Activated CD8-positive, alpha-beta memory T cell treated with anti-CD3 and anti-CD28 coated beads, Interleukin-2, amount 50 U/mL, for 48 hours (primary cell): ENCODE data around the gene CAMTA1.

ENCODE experiments used
- DNase-seq: peaks from one replicate; pipeline ENCODE4 v3.0.0-alpha.2; 2020

The CAMTA1 gene

DNA sequence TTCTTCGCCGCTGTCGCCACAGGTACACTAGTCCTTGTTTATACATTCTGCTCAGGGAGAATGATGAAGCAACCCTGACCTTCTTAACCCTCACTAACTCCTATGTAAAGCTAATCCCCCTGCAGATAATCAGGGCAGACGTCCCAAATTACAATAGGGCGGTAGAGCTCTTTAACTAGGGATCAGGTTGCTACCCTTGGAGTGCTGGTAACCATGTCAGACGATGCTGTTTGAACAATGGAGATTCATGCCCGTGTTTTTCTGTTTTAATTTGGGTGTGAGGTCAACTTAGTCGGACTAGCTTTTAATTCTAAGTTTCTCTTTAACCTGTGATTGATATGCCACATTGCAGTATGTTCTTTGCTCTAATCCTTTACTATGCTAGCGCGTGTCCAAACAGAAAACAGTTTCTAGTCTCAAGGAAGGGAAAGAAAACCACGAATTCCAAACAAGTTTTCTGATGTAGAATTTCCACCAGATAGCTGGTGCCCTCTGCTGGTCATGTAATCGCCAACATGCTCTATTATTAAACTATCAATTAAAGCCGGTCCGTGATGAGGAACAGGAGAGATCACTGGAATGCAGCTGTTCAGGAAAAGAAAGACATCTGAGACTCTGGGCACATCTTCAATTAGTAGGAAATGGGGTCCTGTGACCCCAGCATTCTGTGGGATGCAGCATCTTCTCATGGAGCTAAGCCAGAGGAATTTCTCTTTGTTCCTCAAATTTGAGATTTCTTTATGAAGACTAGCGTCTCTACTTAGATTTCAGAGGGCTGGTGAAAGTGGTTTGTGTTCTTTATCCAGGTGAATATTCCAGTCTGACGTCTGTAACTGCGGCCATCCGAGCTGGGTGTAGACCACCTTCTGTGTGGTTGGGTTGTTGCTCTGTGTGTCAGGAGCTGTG, 967.5 kb downstream of the CAMTA1 start:
- no peak for DNase-seq

DNA sequence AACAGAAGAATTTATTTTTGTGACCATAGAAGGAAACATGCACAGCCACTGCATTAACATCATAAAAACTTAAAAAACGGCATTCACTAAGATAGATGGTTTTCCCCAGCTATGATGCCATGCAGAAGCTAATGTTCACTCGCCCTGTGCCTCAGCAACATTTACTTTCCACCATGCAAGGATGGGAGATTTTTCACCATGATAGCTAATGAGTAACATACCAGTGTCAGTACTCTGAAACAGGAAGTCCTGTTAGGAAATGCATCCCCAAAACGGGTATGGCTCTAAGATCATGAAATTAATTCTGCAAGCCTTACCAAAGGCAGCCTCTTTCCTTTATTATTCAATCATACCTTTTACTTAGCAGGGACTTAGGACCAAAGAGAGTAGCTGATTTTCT, 968.4 kb downstream of the CAMTA1 start:
- no peak for DNase-seq

DNA sequence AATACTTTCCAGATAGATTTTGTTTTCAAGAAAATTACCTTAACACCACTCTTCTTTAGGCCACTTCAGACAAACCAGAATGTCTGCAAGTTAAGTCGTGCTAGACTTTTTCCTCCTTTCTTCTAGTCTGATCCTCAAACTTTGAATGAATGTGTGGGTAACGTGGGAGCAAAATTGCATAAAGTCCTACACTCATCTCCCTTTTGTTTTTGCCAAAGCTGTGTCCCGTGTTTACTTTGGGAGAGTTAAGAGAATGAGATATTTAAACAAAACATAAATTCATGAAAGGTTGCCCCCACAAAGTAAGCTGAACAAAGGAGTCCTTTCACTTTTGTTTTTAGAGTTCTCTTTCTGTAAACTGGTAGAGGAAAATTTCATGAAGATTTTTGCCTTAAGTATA, 969.0 kb downstream of the CAMTA1 start:
- no peak for DNase-seq

DNA sequence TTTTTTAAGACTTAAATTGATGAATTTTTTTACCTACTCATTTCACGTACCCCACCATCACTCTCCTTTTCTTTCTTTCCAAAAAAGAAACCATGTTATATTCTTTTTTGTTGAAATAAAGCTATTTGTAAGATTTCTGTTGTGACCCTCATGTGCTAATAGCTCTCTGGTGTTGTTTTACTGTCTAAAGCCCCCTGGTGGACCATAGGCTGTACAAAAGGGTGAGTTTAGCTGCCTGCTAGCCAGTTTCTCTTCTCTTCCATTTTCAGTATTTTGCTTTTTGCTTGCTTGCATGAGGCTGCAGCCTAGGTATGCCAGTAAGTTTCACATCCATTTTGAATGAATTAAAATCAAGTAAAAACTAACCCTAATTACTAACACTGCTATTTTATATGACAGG, 970.2 kb downstream of the CAMTA1 start:
- DNase-seq = no peak

DNA sequence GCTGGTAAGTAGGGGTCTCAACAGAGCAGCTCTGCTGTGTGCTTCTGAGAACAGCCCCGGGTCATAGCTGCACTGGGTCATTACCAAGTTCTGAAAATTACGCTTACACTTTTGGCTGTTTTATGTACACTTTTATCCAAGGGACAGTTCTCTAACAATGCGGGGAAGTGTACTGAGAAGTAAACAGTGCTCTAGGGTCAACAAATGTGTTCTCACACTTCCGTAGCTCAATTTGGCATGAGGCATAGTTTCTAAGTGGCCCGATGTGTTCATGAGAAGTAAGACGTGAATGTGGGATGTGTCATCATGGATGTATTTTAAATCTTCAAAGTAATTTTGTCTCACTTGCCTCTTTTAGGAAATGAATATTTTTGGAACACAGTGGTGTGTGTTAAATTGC, 975.0 kb downstream of the CAMTA1 start:
- DNase-seq = no peak

DNA sequence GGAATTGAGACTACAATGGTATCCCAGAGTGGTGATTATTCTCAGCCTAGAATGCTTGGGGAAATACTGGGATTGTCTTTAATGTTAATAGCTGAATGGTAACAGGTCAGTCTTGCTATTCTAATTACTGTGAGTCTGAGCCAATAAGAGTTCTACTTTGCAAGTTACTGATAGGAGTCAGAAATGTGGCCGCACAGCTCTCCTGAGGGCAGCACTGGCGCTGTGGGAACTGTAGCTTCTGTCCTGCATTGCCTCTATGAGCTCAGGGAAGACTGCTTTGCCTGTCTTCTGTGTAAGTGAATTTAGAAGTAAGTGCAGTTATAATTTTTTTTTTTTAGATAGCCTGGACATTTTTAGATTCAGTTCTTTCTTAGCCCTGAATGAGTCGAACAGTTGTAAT, 975.8 kb downstream of the CAMTA1 start:
- no peak for DNase-seq

DNA sequence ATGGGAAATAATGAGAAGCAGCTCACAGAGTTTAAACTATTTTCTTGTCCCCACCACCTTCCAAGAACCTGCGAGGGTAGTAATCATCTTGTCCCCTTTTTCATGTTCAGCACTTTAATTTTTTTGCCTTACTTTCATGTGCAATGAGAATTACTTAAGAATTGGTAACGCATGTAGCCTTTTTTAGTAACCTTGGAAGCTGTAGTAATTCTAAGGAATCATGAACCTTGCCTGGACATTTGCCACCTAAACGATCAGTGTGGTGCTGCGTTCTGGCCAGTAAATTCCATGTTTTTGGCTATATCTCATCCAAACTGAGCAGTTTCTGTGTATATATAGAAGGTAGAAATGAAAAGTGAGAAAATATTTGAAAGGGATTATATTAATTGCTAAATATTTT, 981.9 kb downstream of the CAMTA1 start:
- DNase-seq = no peak

DNA sequence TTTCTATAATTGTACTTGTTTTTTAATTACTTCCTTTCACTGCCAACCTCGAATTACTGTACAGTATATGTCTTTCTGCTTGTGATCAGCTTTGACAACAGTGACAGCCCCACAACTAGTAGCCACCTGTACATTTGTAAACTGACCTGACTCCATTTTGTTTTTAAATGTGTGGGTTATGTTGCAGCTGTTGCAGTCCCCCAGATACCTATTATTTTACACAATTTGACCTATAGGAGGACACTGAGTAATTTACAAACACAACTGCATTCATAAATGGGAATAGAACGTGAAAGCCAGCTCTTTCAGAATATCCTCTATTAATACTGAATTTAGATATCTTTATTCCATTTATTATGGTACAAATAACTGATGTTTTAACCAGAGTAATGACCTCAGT, 983.3 kb downstream of the CAMTA1 start:
- no peak for DNase-seq

DNA sequence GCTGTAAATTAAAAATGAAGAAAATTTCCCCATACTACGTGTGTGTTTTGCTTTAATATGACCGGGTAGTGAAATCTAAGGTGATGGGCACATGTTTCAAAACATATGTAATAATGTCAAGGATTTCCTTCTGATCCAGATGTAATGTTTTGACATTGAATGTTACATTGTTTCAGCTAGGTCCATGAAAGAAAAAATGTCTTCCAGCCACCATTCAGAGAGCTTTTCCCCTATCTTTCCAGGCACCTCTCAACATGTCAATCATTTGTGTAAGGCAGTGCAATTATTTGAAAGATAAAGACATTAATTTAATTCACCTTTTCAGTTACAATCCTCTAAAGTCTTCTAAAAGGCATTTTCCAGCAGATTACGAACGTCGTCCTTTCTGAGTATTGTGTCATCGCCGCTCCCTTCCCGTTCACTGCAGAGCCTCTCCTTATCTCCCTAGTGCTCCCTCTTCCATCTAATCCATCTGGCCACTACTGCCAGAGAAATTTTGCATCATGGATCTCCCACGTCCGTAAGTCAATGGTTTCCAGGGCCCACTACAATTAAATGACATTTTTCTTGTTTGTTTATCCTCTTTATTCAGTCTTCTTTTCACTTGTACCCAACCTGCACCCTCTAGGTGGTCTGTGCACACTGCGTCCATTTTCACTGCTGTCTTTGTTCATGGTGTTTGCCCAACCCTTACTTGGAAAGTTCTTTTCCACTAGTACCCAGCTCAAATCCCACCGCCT, 984.6 kb downstream of the CAMTA1 start:
- DNase-seq = no peak

DNA sequence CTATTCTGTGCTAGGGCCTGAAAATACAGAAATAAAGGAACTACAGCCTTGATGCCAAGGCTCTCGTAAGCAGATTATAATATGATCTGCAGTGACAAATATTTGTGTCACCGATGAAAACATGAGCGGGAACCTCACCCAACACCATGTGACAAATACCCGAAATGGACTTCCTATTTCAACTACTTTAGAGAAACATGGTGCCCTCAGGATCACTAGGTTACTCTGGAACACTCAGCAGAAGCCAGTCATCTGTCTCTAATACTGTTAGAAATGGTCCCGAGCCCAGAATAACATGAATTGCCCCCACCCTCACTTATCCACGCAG, 985.4 kb downstream of the CAMTA1 start:
- no peak for DNase-seq

DNA sequence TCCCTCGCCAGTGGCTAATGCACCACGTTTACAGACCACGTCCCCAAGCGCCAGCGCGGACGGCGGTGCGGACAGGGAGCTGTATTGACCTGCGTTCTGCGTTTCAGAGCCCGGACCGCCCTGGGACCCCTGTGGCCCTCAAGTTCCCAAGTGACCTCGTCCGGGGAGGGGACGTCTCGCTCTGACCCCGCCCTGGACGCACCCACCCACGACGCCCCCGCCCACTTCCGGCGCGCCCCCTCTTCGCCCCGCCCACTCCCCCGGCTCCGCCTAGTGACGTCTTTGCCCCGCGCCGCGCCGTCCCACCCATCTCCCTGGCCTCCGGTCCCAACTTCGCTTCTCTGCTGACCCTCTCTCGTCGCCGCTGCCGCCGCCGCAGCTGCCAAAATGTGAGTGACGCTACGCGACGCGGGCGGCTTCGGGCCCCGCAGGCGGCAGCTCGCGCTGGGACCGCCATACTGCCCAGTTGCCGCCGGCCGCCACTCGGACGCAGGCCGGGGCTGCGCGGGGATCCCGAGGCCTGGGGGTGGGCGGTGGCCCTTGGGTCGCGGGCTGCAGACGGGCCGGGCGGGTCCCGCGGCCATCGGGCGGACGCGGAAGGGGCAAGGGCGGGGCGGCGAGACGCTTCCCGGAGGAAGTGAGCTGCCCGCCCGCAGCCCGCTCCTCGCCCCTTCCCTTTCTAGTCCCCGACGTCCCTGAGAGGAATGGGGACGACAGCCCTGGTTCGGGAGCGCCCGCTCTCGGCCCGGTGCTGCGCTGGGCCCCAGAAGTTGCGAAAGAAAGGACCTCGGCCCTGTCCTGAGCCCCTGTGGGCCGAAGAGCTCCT, 986.0 kb downstream of the CAMTA1 start, which contains the start of gene VAMP3:
Gene VAMP3, plus strand, starts transcription at position 300 of the 826 bp plus-strand sequence. Its CDS starts 88 bp downstream, at position 388.
- peak; percentile 98 for DNase-seq

DNA sequence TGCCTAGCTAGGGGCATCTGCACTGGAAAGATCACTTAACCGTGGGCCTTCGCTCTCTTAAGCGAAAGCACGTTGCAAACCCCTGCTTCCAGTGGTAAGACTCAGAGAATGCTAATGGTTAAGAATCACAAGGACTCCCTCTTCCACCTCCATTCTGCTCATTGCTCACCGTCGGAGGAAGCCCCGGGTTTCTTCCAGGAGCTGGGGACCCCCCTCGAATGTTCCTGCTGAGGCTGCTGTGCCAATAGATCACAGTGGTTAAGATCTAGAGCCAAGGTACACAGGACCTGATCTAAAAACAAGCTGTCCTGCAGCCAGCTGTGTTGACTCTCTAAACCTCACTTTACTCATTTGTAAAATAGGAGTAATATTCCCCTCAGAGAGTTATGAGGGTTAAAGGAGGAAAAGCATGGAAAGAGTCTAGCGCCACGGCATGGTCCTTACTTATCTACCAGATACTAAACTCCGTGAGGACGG, 986.6 kb downstream of the CAMTA1 start:
- no peak for DNase-seq

DNA sequence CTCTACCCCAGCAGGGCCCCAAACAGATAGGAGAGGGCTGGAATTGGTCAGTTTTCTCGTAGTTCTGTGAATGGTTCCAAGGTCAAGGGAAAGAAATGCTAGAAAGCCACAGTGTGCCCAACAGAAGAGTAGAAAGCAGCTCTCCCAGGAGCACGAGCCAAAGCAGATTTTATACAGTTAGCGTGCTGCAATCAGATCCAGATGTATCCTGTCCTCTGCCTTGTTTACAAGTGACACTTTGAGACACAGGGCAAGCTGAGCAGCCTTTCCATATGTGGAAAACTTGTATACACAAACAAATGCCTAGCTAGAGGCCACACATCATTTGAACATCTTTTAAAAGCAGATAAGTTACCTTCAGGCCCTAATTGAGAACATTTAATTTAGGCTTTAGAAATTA, 992.3 kb downstream of the CAMTA1 start:
- no peak for DNase-seq

DNA sequence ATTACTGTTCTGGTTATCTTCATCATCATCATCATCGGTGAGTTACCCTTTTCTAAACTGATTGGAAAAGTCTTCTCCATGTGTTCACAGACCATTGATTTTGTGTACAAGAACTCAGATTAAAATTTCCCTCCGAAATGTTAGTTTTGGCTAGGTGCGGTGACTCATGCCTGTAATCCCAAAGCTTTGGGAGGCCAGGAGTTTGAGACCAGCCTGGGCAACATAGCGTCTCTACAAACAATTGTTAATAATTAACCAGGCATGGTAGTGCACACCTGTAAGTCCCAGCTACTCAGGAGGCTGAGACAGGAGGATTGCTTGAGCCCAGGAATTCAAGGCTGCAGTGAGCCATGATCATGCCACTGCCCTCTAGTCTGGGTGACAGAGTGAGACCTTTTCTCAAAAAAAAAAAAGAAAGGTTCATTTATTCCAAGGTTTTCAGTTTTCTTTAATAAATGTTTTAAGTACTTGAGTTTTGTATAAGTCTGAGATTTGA, 992.9 kb downstream of the CAMTA1 start:
- no peak for DNase-seq

DNA sequence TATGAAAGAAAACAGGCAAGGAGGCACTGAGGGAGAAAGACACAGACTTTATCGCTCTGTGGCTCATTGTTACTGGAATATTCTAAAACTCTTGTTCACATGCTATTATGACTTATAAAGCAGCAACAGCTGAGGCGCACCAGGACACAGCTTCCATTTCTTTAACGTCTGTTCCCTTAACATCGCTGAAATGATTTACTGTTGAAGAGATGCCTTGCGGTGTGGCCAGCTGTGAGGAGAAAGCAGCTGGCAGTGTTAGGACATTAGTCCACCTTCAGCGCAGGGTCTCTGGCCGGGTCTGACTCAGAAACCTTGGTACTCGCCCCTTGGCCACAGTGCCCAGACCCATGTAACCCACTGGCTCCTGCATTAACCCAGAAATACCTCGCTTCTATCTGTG, 995.7 kb downstream of the CAMTA1 start:
- no peak for DNase-seq

DNA sequence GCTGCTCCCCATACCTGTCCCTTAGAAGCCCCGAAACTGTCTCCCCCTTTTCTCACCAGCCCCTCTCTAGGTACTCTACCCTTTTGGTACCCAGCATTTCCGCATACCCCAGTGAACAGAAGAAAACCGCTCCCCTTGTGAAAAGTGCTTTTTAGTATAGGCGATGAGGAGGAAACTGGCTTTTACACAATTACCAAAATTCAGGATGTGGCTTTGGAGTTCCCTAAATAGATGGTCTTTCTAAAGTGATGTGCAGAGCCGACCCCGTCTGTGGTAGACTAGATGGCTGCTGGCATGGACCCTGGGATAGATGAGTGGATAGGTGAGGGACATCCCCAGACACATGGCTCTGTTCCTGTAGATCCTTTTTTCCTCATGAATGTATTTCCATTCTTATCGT, 996.2 kb downstream of the CAMTA1 start:
- no peak for DNase-seq

DNA sequence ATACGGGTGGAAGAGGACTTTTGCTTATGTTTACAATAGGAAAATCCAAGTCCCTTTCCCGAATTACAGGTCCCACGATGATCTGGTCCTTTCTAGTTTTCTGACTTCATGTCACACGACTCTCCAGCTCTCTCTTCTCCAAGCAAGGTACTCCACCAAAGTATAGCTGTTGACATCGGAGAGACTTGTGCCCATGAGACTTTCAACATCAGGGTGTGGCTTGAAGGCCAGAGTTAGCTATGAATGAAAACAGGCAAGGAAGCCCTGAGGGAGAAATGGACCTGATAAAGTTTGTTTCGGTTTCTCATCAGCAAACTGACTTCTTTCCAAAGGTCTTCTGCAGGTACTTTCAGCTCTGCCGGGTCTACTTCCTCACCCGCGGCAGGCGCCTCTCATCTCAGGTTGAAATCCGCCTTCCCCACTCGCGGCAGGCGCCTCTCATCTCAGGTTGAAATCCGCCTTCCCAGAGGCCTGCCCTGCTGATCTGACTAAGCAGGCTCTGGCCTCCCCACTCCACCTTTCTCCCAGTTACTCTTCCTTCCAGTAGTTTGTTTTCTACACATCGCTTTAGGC, 996.8 kb downstream of the CAMTA1 start:
- DNase-seq = no peak

DNA sequence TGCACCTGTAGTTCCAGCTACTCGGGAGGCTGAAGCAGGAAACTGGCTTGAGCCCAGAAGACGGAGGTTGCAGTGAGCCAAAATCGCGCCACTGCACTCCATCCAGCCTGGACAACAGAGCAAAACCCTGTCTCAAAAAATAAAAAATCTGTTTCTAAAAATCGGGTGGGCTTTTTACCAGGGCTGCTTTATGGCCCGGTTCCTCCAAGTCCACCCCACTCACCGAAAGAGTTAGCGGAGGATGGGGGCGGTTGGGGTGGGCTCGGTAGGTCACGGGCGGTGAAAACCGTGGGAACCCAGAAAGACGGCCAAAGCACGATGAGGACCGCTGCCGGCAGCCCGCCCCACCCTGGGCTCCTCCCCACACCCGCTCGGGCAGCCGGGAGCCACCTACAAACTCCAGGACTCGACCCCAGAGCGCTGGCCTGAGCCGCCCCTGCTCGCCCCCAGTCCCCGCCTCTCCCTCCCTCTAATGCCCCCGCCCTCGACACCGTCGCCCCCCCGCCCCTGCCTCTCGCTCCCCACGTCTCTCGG, 998.0 kb downstream of the CAMTA1 start:
- peak; percentile 68 for DNase-seq

DNA sequence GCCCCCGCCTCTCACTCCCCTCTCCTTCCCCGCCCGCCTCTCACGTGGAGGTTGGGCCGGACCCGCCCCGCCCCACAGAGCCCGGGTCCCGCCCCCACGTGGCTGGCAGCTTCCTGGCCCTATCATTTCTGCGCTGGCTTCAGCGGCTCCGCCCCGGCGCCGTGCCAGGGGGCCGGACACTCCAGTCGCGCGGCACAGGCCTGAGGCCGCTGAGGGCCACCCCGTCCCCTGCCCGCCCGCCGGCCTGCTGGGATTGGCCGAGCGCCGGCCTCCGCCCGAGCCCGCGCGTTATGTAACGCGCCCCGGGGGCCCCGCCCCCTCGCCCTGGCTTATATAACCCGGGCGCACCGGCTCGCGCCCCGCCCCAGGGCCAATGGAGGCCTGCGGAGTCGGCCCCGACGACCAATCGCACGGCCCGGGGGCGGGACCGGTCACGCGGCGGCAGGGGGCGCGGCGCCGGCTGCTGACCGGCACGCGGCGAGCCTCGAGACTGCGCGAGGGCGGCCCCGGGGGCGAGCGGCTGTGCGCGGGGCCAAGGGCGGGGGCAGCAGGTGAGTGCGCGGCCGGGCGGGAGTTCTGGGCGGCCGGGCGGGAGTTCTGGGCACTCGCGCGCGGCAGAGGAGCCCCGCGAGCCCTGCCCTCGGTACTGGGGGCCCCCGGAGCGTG, 998.7 kb downstream of the CAMTA1 start, which contains the start of gene PER3:
Gene PER3, plus strand, starts transcription at position 466 of the 666 bp plus-strand sequence. CDS start 587 bp downstream, outside the sequence.
- DNase-seq = peak; percentile 91

DNA sequence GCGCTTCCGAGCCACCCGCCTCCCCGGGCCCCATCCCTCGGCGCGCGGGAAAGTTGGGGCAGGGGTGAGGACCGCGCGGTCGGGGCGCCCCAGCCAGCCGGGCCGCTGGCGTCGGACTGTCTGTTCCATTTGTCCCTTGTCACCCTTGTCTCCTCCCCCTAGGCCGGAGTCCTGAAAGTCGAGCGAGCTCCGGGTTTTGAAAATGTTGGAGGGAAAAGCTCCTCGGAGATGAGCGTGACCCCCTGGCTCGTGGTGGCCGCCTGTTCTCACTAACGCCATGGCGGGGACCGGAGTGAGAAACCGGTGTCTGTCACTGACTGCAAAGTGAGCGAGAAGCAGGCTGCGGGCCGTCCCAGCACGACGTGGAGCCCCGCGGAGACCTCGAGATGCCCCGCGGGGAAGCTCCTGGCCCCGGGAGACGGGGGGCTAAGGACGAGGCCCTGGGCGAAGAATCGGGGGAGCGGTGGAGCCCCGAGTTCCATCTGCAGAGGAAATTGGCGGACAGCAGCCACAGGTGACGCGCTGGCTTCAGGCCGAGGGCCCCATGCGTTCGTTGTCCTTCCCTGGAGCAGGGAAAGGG, 999.3 kb downstream of the CAMTA1 start:
- peak; percentile 57 for DNase-seq

DNA sequence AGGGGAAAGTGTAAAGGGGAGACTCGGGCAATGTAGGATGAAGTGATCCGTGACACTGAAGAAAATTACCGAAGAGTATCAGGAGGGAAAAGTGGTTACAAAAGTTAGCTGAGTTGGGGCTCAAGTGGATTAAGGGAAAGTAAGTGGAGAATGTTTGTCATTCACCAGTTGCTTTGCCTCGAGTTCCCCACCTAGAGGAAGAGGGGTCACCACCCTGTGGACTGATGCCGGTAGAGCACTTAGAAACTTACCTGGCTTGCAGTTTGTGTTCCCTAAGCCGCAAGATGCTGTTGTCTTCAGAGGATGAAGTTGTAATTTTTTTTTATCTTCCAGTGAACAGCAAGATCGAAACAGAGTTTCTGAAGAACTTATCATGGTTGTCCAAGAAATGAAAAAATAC, 999.9 kb downstream of the CAMTA1 start:
- no peak for DNase-seq
